NCI-H69 (cell line): ENCODE measurements around the gene ARPC1B.
"Not testable (repeated sequence)": the region's sequence is repeated elsewhere in the genome, so short reads cannot be mapped to it uniquely, and the experiment has no call there.

Experiments
- DNase-seq: peaks from one replicate; lab custom pipeline; 2025; lab: John Stamatoyannopoulos, UW

Gene ARPC1B

DNA sequence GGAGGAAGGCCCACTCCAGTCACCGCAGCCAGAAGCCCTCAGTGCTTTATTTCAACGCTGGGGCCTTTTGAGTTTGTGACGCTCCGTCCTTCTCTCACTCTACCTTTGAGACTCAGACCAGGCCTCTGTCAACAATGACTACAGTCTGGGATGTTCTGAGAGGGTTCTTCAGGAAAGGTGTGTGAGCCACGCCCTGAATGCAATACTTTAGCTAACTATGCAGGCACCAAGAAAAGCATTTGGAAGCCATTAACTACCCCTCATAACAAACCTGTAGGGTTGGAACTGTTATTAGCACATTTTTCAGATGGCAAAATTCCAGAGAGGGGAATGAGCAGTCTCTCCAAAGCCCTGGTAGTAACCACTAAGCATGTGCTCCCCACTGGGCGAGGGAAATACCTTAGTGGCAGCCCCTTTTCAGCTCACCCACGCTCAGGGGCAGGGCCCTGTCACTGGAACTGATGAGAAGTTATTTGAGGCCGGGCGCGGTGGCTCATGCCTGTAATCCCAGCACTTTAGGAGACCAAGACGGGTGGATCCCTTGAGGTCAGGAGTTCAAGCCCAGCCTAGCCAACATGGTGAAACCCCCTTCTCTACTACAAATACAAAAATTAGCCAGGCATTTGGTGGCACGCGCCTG is 5.7 kb upstream of the ARPC1B start:
- no peak for DNase-seq

GRCh38 chr7:99369767-99370391 is 4.7 kb upstream of the ARPC1B start:
- no peak for DNase-seq

GRCh38 chr7:99371376-99371920 is 3.1 kb upstream of the ARPC1B start:
- DNase-seq = no peak

DNA sequence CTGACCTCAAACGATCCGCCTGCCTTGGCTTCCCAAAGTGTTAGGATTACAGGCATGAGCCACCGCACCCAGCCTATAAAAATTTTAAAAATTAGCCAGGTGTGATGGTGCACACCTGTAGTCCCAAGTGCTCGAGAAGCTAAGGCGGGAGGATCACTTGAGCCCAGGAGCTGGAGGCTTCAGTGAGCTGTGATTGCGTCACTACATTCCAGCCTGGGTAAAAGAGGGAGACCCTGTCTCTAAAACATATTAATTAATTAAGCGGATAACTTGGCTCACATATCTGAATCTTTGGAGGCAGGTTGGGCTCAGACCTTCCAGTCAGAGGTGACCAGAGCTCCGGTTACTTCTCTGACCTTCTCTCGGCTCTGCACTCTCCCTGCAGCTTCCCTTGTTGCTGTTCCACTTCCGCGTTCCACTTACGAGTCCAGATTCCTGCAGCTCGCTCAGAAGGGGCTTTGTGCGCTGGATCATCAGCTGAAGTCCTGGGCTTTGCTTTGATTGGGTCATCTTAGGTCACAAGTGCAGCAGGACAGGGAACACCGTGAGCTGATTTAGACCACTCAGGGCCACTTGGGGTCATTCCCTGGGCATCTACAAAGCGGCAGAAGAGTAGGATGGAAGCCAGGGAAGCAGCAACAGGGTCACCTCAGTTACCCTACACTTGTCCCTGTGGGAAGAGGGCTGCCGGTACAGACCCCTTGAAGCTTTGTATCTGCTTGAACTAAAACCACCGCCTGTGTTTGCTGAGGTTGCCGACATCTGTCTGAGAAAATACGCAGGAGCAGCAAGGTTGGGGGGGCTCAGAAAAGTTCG is 2.0 kb upstream of the ARPC1B start:
- no peak for DNase-seq

GRCh38 chr7:99373091-99374066 is 1.2 kb upstream of the ARPC1B start:
- DNase-seq = no peak

- peak; percentile 80 for DNase-seq
Observed at GRCh38 chr7:99375070-99375807, 709 bp downstream of the ARPC1B start.

DNA sequence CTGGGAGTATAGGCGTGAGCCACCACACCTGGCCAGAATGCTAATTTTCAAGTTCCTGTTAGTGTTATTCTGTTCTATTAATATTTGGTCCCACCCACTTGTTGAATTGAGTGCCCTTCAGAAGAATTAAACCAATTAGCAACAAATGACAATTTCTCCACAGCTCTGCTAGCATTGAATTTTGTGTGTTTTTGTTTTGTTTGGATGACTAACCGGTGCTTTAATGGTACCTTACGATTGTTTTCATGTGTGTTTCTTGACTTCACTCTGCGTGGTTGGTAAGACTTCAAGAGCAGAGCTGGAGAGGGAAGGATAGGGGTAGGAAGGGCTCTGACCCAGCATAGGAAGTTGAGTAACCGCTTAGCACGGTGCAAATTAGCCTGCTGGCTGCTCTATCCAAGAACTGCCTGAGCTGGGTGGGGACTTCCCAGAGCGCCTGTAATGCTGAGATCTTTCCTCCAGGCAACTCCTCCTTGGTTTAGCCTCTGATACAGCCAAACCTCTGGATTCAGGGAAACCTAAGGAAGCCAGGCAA is 4.6 kb downstream of the ARPC1B start:
- DNase-seq = no peak

- DNase-seq = not testable (repeated sequence)
Observed at GRCh38 chr7:99379693-99380031, 5.1 kb downstream of the ARPC1B start.

GRCh38 chr7:99380032-99380822 is 5.7 kb downstream of the ARPC1B start:
- DNase-seq = no peak

DNA sequence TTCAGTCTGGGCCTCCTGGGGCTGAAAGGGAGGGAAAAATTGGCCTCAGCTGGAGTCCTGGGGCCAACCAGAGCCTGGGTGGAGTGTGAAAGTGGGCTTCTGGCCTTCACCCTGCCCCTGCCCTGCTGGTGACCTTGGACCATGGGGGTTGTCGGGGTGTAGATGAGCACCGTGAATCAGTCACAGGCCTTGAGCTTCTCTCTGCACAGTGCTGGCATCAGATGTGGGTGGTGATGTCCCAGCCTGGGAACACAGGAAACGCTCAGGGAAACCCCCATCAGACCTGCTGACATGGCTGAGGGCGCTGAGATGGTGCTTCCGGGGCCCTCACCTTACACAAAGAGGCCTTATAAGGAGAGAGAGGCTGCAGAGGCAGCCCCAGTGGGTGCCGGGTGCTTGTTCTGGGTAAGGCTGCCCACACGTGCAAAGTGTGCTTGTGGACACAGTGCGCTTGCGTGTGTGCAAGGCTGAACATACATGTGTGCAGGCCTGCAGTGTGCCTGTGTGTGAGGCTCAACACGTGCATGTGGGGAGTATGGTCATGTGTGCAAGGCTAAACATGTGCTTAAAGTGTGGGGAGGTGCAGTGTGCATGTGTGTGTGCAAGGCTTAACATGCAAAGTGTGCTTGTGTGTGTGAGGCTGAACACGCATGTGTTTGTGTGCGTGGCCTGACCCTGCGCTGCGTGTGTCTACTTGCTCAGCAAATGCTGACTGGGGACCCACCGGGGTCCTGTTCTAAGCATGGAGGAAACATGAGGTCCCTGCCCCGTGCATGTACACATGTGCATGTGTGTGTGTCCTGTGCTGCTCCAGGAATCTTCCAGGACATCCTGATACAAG is 6.5 kb downstream of the ARPC1B start:
- no peak for DNase-seq

DNA sequence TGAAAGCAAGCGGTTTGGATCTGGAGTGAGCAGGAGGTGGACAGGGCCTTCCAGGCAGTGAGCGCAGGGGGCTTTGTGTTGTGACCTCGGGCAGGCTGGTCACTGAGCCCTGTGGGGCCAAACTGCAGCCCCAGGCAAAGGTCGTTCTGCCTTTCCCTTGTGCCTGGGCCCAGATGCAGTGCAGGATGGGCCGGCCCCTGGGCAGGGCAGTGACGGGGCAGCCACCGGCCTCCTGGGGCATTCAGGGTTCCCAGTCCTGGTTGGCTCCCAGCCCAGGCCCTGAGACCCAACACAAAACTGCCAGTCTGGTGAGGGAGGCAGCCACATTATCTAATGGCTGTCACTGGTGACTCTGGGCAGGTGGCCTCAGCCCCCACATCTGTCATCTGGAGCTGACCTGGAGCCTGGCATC is 7.1 kb downstream of the ARPC1B start:
- DNase-seq = no peak

GRCh38 chr7:99383203-99383602 is 8.7 kb downstream of the ARPC1B start:
- DNase-seq = no peak

DNA sequence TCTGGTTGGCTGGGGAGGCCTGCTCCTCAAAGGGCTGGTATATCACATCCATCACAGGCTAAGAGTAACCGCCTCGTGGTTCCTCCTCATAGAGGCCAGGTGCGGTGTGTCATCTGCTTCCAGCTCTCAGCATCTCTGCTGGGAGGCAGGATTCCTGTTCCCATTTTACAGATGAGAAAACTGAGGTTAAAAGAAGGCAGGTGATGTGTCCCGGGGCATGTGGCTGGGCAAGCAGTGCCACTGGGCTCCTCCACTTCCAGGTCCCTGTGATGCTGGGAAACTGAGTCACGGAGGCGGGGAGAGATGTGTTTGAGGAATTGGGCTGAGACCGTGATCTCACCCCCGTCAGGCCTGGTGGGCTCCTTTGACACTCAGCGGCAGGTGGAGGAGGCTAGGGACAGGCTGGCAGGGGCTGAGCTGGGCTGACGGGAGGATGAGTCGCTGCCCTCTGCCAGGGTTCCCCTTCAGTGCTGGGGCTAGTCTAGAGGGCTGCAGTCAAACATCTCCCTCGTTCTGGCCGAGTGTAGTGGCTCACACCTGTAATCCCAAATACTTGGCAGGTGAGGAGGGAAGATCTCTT is 9.4 kb downstream of the ARPC1B start:
- DNase-seq = no peak

DNA sequence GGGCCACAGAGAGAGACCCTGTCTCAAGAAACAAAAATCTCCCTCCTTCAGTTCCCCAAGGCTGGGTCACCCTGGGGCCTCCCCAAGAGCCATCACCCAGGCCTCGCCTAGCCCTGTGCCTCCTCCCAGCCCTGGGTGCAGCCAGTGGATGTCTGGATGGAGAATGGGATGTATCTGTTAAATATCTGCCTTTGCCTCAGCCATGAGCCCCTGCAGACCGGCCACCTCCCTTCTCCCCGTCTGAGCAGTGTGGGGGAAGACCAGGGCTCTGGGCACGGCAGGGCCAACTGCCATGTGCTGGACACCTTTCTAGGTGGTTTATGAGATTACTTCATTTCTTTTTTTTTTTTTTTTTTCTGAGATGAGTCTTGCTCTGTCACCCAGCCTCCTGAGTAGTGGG is 10.0 kb downstream of the ARPC1B start:
- DNase-seq = no peak

DNA sequence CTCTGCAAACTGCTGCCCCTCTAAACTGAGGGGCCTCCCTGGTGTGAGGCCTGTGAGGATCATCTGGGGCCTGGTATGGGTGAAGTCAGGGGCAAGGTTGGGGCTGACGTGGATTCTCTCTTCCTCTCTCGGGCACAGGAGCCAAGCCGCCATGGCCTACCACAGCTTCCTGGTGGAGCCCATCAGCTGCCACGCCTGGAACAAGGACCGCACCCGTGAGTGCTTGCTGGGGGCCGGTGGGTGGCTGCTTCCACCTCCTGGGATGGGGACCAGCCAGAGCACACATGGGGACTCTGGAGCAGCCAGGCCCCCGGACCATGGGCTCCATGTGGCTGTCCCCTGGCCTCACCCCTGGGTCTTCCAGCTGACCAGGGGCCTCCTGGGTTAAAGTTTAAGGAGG is 11.0 kb downstream of the ARPC1B start:
- DNase-seq = no peak

- peak; percentile 48 for DNase-seq
Observed at GRCh38 chr7:99386584-99387238, 12.2 kb downstream of the ARPC1B start.

- not testable (repeated sequence) for DNase-seq
Observed at GRCh38 chr7:99387239-99387635, 12.7 kb downstream of the ARPC1B start.

DNA sequence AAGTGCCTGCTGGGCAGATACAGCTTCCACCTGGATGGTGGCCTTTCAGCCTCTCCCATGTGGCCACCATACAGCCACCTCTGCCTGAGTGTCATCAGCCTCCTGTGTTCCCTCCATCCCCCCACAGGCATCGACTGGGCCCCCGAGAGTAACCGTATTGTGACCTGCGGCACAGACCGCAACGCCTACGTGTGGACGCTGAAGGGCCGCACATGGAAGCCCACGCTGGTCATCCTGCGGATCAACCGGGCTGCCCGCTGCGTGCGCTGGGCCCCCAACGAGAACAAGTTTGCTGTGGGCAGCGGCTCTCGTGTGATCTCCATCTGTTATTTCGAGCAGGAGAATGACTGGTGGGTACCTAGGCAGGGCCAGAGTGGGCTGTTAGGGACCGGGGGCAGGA is 13.4 kb downstream of the ARPC1B start:
- DNase-seq = no peak
